ENCODE data around the gene CA10.

GRCh38 chr17:52047086-52047485, 111.4 kb downstream of the CA10 start:
- TF ChIP-seq POLR2A (IDR thresholded peaks at IDR 0.05) (no peak), CTCF (IDR thresholded peaks at IDR 0.05) (no peak), POLR2AphosphoS5 (IDR thresholded peaks at IDR 0.05) (no peak)

Data from sigmoid colon (tissue), 4 donors.